HEK293T (cell line): ENCODE data around the gene CREB5.

Experiments used
- CTCF ChIA-PET: fragments of 350-600 bp; formaldehyde crosslinking; extraction: SDS; loops from one replicate; lab custom pipeline; 2021; ENCODE audit warnings: antibody characterized with exemption, inconsistent platforms; lab: Yijun Ruan, JAX
- POLR2A ChIA-PET: fragments of 350-600 bp; formaldehyde crosslinking; extraction: SDS; loops from one replicate; lab custom pipeline; 2020; ENCODE audit warnings: antibody characterized with exemption, inconsistent platforms; lab: Yijun Ruan, JAX
- DNase-seq: peaks from one replicate; pipeline ENCODE4 v3.0.0; 2012; ENCODE audit warnings: mixed read lengths; ENCODE audit errors: extremely low spot score
- ARNT ChIP-seq: fragments of 450-650 bp; IDR thresholded peaks from 2 replicates; pipeline ENCODE4 v1.6.1; 2017; ENCODE audit warnings: mild to moderate bottlenecking
- BHLHE40 ChIP-seq: fragments of 450-650 bp; IDR thresholded peaks from 2 replicates; pipeline ENCODE4 v1.6.1; 2016; ENCODE audit warnings: mild to moderate bottlenecking, moderate library complexity, borderline replicate concordance
- CTBP1 ChIP-seq: fragments of 450-650 bp; IDR thresholded peaks from 2 replicates; pipeline ENCODE4 v1.6.1; 2016; ENCODE audit warnings: borderline replicate concordance
- ELF4 ChIP-seq: fragments of 450-650 bp; IDR thresholded peaks from 2 replicates; pipeline ENCODE4 v1.6.1; 2017; ENCODE audit warnings: antibody characterized with exemption
- FOXA1 ChIP-seq: fragments of 450-650 bp; IDR thresholded peaks from 2 replicates; pipeline ENCODE4 v1.6.1; 2016; ENCODE audit warnings: mild to moderate bottlenecking
- FOXK2 ChIP-seq: fragments of 450-650 bp; IDR thresholded peaks from 2 replicates; pipeline ENCODE4 v1.6.1; 2016; ENCODE audit warnings: mild to moderate bottlenecking
- FOXM1 ChIP-seq: fragments of 450-650 bp; IDR thresholded peaks from 2 replicates; pipeline ENCODE4 v1.6.1; 2017; ENCODE audit warnings: mild to moderate bottlenecking, borderline replicate concordance
- HDGF ChIP-seq: fragments of 450-650 bp; IDR thresholded peaks from 2 replicates; pipeline ENCODE4 v1.6.1; 2017; ENCODE audit warnings: antibody characterized with exemption, borderline replicate concordance
- L3MBTL2 ChIP-seq: fragments of 450-650 bp; conservative IDR thresholded peaks from 2 replicates; pipeline ENCODE4 v1.6.1; 2016; ENCODE audit warnings: mild to moderate bottlenecking
- LEF1 ChIP-seq: fragments of 450-650 bp; IDR thresholded peaks from 2 replicates; pipeline ENCODE4 v1.6.1; 2017; ENCODE audit warnings: mild to moderate bottlenecking, borderline replicate concordance
- NFRKB ChIP-seq: fragments of 450-650 bp; IDR thresholded peaks from 2 replicates; pipeline ENCODE4 v1.6.1; 2016; ENCODE audit warnings: mild to moderate bottlenecking, moderate library complexity
- SP1 ChIP-seq: fragments of 450-650 bp; IDR thresholded peaks from 2 replicates; pipeline ENCODE4 v1.6.1; 2017
- SUZ12 ChIP-seq: fragments of 450-650 bp; IDR thresholded peaks from 2 replicates; pipeline ENCODE4 v1.6.1; 2016; ENCODE audit warnings: mild to moderate bottlenecking
- TARDBP ChIP-seq: fragments of 450-650 bp; IDR thresholded peaks from 2 replicates; pipeline ENCODE4 v1.6.1; 2016
- ZNF384 ChIP-seq: fragments of 450-650 bp; IDR thresholded peaks from 2 replicates; pipeline ENCODE4 v1.6.1; 2016
- TF ChIP-seq, protein P1 (sequence below): fragments of 450-650 bp; IDR thresholded peaks from 2 replicates; pipeline ENCODE4 v1.6.1; 2016

CREB5 gene

DNA sequence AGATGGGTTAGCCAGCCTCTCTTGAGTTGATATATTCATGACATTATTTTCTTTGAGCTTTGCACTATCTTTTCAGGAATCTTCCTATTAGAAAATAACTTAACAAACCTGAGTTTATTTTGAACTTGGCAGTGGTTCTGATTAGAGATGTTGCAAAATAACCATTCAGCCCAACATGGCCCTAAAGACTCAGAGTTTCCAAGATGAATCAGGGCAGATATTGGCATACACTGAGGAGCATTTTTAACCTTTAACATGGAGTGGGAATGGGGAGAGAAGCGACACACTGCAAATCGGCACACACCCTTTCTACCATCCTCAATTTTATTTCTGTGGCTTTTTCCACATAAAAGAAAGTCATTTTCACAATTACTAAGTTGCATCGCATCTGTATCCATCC, 355.0 kb downstream of the CREB5 start:
- CTCF ChIA-PET: no interaction called here
- no peak for DNase-seq
- TF ChIP-seq BHLHE40: no peak
- no peak for TF ChIP-seq HDGF
- TF ChIP-seq LEF1: no peak
- no peak for TF ChIP-seq FOXA1
- TF ChIP-seq SP1: no peak
- POLR2A ChIA-PET: no interaction called here

DNA sequence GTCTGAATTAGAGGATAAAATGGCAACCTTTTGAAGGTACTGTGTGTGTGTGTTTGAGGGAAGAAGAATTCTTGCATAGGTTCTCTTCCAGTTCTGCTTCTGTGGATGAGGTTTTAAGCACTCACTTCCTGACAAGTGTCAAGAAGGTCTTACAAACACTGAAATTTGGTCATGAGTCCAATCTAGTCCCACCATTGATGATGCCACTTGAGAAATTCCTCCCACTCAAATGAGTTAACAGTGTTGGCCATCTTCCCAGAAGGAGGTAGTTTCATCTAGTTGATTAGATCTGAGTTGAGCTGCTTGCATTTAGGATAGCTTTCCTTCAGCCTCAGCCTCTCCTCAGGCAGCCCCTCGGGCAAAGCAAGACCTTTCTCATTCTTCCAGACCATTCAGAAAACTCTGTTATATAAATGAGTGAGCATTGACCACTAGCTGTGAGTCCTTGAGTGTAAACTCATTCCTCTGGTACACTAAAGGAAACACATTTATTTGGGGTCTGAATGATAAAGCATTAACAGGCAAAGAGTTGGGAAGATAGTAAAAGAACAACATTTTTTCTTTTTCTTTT, 356.3 kb downstream of the CREB5 start:
- TF ChIP-seq FOXA1 (no peak), FOXM1 (no peak), CTBP1 (no peak), BHLHE40 (no peak), L3MBTL2 (no peak), ARNT (no peak), FOXK2 (no peak), ELF4 (no peak), HDGF (no peak)
- TF ChIP-seq, protein P1, sequence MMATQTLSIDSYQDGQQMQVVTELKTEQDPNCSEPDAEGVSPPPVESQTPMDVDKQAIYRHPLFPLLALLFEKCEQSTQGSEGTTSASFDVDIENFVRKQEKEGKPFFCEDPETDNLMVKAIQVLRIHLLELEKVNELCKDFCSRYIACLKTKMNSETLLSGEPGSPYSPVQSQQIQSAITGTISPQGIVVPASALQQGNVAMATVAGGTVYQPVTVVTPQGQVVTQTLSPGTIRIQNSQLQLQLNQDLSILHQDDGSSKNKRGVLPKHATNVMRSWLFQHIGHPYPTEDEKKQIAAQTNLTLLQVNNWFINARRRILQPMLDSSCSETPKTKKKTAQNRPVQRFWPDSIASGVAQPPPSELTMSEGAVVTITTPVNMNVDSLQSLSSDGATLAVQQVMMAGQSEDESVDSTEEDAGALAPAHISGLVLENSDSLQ: no peak
- ChIA-PET CTCF (no interaction called here), POLR2A (no interaction called here)
- DNase-seq: no peak

DNA sequence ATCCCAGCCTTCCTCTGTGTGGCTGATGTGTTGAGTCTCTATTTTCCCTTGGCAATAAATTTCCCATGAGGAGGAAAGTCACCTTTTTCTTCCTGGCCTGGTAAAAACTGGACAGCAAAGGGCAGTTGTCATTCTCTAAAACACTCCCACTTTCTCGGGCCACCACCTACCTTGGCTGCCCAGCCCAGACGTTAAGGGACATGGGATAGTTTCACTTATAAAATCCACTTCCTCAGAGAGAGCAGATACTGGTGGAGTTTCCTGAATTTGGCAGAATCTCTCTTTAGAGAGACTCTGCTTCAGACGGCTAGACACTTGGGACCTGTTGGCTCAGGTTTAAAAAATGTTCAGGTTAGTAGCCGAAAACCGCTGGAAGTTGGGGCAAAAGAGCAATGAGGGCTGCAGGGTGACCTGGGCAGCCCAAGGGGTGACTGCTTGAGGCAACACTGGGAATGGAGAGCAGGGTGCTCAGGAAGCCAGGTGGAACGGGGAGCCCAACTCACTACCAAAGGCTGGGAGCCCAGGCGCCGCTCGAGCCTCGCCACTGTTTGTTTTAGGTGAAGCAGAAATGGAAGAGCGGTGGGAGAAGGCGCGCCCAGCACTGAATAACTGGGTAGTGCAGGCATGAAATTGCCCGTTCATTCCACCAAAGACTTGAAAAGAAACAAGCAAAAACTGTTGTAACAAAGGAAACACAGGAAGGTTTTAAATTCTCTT, 359.7 kb downstream of the CREB5 start:
- DNase-seq: no peak

DNA sequence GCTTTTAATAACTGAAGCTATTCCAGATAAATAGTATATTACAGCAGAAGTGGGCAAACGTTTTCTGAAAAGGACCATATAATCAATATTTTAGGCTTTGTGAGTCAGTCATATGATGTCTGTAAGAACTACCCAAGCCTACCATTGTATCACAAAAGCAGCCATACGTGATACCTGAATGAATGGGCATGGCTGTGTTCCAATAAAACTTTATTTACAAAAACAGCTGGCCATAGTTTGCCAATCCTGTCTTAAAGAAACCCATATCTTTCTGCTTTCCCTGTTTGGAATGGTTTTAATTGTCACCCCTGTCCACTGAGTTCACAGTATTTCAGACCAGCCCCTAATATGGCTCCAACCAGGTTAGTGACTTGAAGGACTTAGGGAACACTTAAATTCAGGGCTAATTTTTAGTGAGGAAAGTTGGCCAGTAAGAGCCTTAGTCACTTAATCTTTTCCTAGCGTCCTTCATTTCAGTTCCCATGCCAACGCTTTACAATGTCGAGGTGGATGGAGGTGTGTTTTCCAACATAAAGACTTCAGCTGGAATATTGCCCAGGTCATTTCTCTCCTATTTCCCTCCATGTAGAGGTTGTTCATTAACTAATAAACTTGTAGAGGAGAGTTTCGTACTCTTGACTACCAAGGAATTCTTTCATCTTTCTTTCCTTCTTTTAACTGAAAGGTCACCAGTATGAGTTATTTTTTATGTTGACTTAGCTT, 361.3 kb downstream of the CREB5 start:
- POLR2A ChIA-PET: no interaction called here
- TF ChIP-seq ZNF384 (no peak), NFRKB (no peak), FOXK2 (no peak), ARNT (no peak), L3MBTL2 (no peak), ELF4 (no peak), TARDBP (no peak), FOXA1 (no peak), BHLHE40 (no peak), SP1 (no peak), LEF1 (no peak), FOXM1 (no peak)
- TF ChIP-seq, protein P1: no peak
- DNase-seq: no peak
- CTCF ChIA-PET: no interaction called here

More for the DNA sequence above, 359.7 kb downstream of the CREB5 start:
- ChIA-PET CTCF (no interaction called here), POLR2A (no interaction called here)
- no peak for TF ChIP-seq NFRKB
- TF ChIP-seq, protein P1: no peak
- no peak for TF ChIP-seq FOXK2
- no peak for TF ChIP-seq TARDBP
- TF ChIP-seq ZNF384: no peak
- TF ChIP-seq SP1: no peak
- no peak for TF ChIP-seq ARNT
- TF ChIP-seq FOXM1: no peak
- TF ChIP-seq ELF4: no peak
- no peak for TF ChIP-seq LEF1
- TF ChIP-seq BHLHE40: no peak
- TF ChIP-seq HDGF: no peak
- TF ChIP-seq FOXA1: no peak
- no peak for TF ChIP-seq SUZ12
- no peak for TF ChIP-seq L3MBTL2
- no peak for TF ChIP-seq CTBP1

DNA sequence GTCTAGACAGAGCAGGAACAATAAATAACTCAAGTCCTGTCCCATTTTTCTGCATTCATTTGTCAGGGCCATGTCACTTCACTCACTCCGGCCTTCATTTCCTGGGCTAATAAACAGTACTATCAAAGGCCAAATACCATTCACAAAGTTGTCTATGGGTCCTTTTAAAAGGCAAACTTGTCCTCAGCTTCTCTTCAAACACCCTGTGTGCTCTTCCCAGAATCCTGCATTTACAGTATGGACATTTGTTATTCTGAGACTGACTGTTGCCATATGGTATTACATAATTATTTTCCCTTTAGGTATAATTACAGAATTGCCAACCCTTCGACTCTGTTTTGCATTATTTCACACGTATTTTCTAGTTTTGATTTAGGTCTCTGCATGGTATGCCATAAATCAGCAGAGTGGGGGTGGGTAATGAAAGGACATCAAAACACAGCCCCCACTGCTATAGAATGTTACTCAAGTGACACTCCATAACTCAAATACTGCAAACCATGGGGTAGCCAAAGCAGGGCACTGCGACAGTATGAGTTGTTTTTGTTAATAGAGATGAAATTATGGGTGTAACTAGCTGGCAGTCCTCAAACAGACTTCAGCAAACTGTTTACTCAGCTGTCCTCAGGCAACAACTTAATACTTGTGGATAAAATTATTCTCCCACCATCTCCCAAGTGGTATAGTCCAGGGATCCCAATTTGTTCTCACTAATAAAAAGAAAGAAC, 362.1 kb downstream of the CREB5 start:
- CTCF ChIA-PET: interaction anchor here (0.7 kb wide), 1 partner anchor 232 kb away, joined by 5 read pairs; no protein-coding TSS in a partner anchor
- POLR2A ChIA-PET: no interaction called here
- TF ChIP-seq, protein P1: peak; percentile 77
- TF ChIP-seq LEF1: no peak
- no peak for DNase-seq
